Nucleus accumbens (tissue), 56 donors: Measurements from ENCODE around the gene SDS.

Source experiments
- DNase-seq, 56 donors: peaks; one replicate each; lab custom pipeline; 2025; lab: John Stamatoyannopoulos, UW

SDS gene

GRCh38 chr12:113385282-113385882, 18.3 kb downstream of the SDS start:
- DNase-seq: peak in 1 of 56 donors; percentile 13

- DNase-seq: no peak
Measured at GRCh38 chr12:113384778-113385177, 18.9 kb downstream of the SDS start.

DNA sequence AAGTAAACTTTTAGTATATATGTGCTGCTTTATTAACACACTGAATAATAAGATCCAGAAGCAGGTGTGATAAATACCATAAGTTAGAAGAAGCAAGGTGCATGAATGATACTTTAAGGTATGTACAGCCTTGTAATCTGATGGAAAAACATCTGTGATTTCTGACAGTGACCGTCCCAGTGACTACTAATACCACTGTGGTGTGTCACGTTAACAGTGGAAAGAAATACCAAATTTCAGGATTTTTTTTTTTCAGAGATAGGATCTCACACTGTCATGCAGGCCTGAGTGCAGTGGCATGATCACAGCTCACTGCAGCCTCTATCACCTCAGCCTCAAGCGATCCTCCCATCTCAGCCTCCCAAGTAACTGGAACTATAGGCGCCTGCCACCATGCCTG, 21.5 kb downstream of the SDS start:
- no peak for DNase-seq

- DNase-seq: peak in 8 of 56 donors; percentile 4 to 53 (median 24)
Measured at GRCh38 chr12:113381220-113381619, 22.5 kb downstream of the SDS start.

DNA sequence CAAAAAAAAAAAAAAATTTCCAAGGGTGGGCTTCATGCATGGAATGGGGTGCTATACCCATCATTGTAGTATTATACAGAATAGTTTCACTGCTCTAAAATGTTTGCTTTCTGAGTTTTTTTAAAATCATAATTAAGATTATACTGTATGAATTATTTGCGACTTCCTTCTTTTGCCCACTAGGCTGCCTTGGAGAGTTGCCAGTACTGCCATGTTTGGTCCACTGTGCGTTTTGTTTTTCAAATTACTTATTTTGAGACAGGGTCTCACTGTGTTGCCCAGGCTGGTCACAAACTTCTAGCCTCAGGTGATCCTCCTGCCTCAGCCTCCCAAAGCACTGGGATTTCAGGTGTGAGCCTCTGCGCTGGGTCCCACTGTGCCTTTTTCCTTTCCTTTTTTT, 25.4 kb downstream of the SDS start:
- no peak for DNase-seq

- no peak for DNase-seq
Measured at GRCh38 chr12:113374823-113375428, 28.8 kb downstream of the SDS start.

DNA sequence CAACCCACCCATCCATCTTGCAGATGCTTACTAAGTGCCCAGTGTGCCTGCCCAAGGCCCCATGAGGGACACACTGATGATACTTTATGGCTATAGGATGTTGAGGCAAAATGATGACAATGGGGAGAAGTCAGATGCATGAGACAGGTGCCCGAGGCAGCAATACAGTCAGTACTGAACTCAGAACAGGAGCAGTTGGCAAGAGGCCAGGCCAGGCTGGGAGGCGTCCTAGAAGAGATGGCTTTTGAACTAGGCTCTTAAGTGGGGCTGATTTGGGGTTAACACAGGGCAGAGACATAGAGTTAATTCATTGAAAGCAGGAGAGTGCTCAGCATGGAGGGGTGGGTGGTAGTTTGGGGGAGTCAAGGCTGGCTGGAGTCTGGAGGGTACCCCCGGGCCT, 29.7 kb downstream of the SDS start:
- DNase-seq: peak in 1 of 56 donors; percentile 12

GRCh38 chr12:113373440-113373839, 30.2 kb downstream of the SDS start:
- no peak for DNase-seq

- DNase-seq: no peak
Measured at GRCh38 chr12:113372371-113372770, 31.3 kb downstream of the SDS start.

DNA sequence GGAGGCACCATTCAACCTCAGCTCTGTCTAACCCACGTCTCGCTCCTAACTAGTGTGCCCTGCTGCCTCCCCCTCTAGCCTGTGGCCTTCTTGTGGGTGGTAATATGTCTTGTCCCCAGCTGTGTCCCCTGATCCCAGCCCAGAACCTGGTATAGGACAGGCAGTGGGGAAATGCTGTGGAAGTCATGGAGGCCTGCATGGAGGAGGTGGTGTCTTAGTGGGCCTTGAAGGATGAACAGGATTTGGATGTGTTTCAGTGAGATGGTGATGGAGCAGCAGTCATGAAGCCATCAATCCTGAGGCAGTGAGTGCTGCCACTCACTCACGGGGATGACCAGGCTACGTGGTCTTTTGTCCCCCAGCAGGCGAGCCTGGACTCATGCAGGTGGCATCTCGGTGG, 31.9 kb downstream of the SDS start:
- DNase-seq: no peak

DNA sequence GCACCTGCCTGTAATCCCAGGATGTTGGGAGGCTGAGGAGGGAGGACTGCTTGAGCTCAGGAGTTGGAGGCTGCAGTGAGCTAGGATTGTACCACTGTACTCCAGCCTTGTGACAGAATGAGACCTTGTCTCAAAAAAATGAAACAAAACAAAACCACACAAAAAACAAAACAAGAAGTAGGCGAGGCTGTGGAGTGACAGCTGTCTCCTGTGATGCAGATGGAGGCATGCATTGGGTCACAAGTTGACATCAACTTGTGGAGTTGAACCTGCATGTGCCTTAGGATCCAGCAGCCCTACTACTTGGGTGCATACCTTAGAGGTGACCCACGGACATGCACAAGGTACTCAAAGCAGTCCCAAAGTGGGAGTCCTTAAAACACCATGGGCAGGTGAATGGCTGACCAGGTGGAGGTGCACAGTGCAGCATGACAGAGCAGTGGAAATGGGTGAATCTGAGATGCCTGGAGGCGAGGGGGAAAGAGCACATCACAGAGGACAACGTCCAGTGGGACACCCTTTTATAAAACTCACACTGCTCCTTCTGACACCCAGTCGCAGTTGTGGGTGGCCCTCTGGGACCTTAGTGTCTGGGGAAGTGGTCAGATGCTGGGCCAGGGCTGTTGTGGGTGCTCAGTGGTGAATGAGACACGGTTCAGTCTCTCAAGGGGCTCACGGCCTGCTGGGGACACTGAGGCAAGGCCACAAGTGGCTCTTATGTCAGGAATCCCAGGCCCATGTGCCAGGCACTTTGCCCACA, 32.6 kb downstream of the SDS start:
- no peak for DNase-seq

DNA sequence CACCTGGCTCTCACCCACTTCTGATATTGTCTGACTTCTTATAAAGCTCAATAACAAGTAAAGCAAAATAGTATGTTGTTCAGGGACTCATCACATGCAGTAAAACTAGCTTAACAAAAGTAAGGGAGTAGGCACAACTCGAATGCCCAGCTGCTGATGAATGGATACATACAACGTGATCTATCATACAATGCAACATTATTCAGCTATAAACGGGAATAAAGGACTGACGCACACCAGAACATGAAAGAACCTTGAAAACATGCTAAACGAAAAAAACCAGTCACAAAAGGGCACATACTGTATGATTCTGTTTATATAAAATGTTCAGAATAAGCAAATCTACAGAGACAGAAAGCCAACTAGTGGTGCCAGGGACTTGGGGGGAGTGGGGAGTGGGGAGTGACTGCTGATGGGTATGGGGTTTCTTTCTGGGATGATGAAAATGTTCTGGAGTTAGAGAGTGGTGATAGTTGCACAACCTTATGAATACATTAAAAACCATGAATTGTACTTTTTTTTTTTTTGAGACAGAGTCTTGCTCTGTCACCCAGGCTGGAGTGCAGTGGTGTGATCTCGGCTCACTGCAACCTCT, 34.2 kb downstream of the SDS start:
- DNase-seq: peak in 4 of 56 donors; percentile 12 to 29 (median 15)

DNA sequence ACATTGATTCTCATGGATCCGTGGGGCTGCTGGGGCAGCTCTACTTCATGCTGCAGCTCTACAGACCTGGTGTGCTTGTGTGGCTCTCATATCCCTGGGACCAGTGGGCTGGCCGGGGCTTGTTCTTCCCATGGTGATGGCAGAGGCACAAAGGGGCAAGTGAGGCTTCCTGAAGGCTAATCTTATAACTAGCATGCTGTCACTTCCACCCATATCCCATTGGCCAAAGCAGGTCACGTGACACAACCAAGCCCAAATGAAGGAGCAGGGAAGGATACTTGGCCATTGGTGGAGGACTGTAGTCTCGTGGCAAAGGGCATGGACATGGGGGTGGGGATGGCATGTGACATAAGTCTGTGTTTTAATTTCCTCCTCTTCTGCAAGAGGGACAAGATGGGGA, 35.4 kb downstream of the SDS start:
- DNase-seq: peak in 1 of 56 donors; percentile 14

- no peak for DNase-seq
Measured at GRCh38 chr12:113366827-113367226, 36.9 kb downstream of the SDS start.

GRCh38 chr12:113365639-113366395, 37.9 kb downstream of the SDS start:
- DNase-seq: no peak

- no peak for DNase-seq
Measured at GRCh38 chr12:113364698-113365097, 39.0 kb downstream of the SDS start.

DNA sequence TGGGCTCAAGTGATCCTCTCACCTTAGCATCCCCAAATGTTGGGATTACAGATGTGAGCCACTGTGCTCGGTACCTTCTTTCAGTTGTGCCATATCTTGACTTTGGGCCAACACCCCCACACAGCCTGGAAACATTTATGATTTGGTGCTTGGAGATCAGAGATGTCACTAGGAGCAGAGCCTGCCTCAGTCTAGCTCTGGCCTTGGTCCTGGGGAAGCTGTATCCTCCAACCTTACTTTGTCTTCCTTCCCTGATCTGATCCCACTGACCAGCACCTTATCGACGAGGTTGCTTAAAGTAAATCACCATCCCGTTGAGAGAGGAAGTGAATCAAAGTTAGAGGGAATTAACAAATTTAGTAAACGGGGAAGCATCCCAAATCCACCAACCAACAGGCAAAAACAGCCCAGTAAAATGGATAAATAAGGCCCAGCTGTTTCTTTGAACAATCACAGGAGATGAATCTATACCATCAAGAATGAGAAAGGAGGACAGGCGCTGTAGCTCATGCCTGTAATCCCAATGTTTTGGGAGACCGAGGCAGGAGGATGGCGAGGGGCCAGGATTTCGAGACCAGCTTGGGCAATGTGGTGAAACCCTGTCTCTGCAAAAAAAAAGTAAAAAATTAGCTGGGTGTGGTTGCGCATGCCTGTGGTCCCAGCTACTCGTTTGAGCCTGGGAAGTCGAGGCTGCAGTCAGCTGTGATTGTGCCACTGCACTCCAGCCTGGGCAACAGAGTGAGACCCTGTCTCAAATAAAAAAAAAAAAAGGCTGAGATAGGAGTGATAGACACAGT, 41.9 kb downstream of the SDS start:
- no peak for DNase-seq

GRCh38 chr12:113359939-113360748, 43.5 kb downstream of the SDS start:
- peak in 1 of 56 donors; percentile 33 for DNase-seq
